EL (cell line): Measurements from ENCODE around the gene ZDHHC11.
A peak's percentile ranks its signal among the peaks of the same experiment; 100 is the strongest.

Experiments used
- DNase-seq: peaks from one replicate; pipeline ENCODE4 v3.0.0-alpha.2; 2016

Gene ZDHHC11, protein sequence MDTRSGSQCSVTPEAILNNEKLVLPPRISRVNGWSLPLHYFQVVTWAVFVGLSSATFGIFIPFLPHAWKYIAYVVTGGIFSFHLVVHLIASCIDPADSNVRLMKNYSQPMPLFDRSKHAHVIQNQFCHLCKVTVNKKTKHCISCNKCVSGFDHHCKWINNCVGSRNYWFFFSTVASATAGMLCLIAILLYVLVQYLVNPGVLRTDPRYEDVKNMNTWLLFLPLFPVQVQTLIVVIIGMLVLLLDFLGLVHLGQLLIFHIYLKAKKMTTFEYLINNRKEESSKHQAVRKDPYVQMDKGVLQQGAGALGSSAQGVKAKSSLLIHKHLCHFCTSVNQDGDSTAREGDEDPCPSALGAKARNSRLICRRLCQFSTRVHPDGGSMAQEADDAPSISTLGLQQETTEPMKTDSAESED

DNA sequence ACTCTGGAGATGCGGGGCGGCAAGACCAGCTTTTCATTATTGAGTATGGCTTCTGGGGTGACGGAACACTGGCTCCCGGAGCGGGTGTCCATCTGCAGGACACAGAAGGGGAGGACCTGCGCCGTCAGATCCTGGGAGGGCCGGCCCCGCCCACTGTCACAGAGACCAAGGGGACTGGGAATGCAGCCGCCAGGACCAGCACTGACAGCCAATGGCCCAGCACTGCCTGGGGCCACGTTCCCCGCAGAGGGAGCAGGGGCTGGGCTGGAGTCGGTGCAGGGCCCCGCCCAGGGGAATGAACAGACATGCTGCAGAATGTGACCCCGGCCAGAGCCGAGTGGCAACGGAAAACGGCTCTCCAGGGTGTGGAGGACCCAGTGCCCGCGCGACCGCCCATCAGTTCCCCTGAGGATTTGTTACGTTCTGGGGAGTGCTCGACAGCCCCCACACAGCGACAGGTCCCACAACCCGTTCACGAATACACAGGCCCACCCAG is at the start of gene ZDHHC11:
Gene ZDHHC11, minus strand, starts transcription at position 476 of the 496 bp plus-strand sequence. Its CDS starts 384 bp downstream, at position 92.
- DNase-seq, result no peak

DNA sequence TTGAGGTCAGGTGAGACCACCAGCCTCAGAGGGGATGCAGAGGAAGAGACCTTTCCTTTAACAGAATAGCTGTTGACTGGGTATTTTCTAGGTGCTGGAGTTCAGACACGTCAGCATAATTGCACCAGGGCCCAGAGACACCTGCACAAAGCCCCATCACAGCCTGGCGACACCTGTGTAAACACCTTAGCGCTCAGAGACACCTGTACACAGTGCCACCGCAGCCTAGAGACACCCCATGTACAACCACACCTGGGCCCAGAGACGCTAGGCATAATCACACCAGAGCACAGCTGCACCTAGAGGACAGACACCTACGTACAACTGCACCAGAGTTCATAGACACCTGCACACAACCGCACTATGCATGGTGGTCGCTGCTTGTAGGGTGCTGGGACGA is 42.9 kb upstream of the ZDHHC11 start:
- no peak for DNase-seq

DNA sequence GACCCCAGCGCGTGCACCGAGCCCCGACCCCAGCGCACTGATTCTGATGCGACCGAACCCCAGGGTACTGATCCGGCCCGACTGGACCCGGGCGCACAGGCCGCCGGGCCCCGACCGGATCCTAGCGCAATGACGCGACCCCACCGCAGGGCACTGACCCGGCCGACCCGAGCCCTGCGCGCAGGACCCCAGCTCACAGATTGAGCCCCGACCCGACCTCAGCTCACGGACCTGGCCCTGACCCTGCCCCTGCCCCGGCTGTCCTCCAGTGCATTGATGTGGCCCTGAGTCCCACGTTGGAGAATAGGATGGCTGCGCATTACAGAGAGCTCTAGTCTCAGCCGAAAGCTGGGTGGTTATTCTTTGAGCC is 42.3 kb upstream of the ZDHHC11 start:
- DNase-seq, result no peak

DNA sequence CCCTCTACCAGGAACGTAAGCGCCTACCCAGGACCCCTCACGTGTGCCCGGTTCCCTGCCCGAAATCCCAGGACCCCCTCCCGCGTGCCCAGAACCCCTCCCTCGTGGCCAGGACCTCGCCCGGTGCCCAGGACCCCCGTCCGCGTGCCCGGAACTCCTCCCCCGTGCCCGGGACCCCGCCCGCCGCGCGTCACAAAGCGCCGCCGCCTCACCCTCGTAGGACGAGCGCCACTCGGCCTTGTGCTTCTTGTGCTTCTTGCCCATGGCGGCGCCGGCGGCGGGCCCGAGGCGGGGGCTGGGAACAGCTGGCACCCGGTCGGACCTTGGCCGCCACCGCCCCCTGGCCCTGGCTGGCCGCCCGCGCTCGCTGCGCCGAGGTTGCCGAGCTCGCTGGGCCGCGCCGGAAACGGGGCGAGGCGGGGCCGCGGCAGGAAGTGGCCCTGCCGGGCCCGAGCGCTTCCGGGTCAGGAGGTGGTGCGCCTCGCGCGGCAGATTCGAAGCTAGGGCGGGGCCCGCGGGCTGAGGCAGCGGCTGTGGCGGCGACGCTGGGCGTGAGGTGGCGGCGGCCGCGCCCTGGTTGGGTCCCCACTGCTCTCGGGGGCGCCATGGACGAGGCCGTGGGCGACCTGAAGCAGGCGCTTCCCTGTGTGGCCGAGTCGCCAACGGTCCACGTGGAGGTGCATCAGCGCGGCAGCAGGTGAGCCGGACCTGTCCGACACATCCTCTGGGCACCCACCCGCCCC is 41.8 kb upstream of the ZDHHC11 start, which contains the start of the genes BRD9 and TRIP13:
Gene BRD9, minus strand, starts transcription at position 408 of the 743 bp plus-strand sequence. Its CDS starts 144 bp downstream, at position 264.
Gene TRIP13, plus strand, starts transcription at position 491 of the 743 bp plus-strand sequence. Its CDS starts 115 bp downstream, at position 606.
- DNase-seq, result peak; percentile 84

DNA sequence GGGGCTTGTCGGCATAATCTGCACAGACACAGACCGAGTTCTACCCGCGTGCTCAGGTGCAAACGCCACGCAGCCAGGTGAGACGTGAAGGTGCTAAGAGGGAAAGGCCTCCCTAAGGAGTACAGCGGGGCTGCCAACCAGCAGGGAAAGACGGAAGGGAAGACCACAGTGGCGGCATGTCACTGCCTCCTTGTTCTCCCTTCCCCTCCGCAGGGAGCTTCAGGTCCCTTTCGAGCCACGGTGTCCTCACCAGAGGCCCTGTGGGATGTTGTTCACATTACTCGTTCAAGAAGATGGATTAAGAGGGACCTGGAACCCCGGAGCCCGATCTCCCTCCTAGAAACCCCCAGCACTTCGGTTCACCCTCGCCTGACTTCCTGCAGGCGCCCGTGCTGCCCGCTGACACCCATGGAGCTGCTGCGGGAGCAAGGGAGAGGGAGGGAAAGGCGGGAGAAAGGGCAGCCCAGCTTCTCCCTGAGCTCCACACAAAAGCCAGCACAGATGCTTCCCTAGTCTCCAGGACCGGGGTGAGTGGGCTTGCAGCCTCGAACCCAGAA is 41.1 kb upstream of the ZDHHC11 start:
- DNase-seq, result peak; percentile 36

DNA sequence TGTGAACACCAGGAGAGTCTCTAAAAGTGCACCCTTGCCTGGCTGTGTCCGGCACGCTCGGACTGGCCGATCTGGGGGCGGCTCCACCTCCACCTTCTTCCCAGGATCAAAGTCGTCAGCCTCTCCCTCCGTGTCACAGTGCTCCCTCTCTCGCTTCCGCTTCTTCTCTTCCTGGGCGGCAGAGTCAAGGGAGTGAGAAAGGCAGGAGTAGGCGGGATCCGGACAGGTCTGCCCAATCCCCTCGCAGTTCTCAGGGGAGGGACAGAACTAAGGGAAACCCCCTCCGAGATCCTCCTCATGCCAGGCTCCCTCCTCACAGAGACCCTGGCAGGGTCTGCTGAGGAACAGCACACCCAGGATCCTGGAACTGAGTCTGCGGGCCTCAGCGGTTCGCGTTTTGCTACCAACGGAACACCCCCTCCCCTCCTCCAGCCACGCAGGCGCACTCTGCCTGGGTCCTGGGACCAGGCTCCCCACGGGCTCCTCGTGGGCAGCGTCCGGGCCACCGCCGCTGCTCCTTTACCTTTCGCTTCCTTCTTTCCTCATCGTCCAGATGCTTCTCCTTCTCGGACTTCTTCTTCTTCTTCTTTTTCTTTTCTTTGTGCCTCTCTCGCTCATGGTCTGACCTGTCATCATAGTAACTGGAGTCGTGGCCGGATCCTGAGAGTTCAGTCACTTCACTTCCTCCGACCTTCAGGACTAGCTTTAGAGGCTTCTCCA is 40.5 kb upstream of the ZDHHC11 start:
- DNase-seq, result no peak

DNA sequence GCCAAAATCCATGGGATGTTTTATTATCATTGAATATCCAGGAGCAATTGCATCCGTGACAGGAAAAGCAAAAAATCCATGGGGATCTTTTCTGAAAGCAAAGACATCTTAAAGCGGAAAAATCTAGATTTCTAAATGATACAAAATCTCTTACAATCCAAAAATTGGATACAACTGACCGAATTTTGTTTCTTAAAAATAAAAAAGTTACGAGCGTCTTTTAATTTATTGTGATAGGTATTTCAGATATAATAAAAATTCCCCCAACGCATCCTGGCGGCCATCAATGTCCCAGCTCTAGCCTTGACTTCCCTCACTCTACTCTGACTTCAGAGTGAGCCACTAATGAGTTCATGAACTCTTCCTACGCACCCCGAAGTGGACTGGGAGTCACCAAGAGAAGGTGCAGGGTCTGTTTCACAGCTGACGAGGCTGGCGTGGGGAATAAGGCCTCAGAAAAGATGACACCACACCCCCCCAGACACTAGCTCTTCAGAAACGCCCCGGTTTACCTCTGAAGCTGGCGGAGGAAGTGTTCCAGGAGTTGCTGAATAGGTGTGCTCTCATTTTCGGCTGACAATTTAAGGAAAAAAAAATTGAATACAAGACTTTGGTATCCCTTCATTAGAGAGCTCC is 38.4 kb upstream of the ZDHHC11 start:
- no peak for DNase-seq

DNA sequence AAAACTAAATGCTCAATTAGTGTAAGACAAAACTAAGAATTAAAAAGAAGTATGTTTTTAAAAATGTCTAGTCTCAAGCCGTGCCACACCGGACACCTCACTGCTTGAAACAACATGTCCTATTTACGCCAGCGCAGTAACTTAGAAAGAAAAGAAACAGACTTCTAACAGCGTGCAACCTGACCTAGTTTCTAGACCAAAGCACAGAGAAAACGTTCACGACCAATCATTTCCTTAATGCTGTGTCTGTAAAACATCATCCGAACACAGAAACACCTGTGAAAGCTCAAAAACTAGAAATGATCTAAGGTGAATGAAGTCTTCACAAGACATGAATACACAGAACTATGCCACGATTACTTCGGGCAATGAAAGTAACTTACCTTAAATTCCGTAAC is 37.9 kb upstream of the ZDHHC11 start:
- DNase-seq, result no peak

DNA sequence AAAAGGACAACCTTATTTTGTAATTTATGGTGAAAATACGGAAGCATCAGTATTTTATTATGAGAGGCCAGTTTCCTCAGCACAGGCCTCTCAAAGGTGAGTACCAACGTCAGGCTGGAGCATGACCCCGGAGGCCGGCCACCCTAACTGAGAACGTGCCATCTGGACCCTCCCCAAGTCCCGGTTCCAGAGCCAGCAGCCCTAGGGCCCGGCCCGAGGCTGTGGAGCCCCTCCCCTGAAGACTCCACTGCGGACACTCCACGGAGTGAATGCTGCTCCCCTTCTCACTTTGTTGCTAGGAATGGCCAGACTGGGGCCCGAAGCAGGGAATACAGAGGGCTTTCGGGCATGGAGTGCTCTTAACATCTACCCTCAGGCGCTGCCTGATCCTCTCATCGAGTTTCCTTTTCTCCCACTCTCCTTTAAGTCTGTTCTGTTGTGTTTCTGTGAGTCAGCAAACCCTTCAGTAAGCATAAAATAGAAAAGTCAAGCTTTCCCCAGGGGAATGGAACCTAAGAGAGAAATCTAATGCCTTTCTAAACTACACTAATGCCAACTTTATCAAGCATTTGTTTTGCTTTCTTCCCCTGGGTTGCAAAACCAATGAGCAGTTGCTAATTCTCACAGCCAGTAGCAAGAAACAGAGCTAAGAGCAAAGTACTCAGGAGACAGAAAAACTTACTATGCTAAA is 37.3 kb upstream of the ZDHHC11 start:
- DNase-seq, result no peak

DNA sequence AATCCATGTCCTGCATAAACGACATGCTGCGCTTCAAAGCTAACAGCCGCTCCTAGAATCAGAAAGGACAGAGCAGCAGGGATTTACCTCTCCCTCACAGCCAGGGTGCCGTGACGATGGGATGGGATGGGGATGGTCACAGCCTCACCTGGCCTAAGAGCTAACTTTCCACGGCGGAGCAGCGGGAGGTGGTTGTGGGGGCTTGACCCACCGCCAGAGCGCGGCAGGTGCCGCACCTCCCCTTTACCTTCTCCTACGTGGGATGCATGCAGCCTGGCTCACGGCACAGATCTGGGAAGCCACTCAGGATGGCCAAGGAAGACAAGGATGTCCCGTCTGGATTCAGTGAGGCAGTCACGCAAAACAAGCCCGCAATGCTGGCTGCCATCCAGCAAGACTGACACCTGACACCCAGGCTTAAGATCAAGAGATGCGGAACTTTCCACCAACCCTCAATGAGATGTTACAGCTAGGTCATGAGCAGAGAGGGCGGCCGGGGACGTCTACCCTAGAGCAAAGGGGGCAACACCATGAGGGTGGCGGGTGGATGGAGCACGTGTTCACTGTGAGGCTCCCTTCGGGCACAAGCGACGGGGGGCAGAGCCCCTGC is 36.0 kb upstream of the ZDHHC11 start:
- no peak for DNase-seq

DNA sequence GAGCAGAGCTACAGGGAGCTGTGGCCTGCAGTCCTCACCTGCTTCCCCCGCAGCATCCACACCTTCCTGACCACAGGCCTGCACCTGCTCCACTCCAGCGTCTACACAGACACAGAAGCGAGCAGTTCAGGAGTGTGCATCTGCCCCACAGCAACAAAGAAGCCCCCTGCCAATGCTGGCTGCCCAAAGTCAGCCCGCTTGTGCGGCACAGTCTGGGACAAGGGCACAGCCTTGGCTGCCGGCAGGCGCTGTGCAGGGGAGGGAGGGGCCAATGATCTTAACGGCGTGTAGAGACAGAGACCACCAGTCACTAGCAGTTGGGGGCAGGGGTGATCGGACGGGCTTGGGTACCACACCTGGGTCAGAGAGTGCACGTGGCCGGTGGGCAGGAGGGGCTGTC is 35.2 kb upstream of the ZDHHC11 start:
- no peak for DNase-seq

DNA sequence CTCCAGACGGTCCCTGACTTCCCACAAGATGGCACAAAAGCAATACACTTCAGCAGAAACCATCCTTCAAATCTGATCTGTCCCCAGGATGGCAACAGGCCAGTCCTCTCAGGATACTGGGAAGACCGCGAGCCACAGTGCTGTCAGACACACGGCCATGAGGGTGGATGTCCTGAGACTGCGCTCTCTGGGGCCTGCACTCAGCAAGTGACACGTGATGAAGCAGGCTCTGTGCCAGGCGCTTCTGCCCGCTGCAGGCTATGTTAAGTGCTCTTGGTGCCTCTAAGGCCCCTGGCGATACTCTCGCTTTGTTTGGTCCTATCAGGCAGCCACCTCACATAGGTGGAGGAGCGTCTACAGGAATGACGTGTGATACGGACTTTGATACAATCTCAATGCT is 34.7 kb upstream of the ZDHHC11 start:
- DNase-seq, result no peak

DNA sequence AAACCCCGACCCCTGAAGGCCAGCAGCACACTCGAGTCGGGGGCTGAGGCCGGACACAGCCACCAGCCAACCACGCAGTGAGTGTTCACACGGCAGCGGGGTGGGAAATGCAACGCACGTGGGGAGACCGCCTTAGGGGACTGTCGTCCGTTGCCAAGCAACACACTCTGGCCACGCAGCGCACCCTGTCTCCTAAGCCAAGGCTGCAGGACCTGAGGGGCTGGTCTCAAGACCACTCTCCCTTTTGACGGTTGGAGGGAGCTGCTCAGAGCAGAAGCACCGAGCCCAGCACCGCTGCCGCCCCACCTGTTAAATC is 34.3 kb upstream of the ZDHHC11 start:
- no peak for DNase-seq

DNA sequence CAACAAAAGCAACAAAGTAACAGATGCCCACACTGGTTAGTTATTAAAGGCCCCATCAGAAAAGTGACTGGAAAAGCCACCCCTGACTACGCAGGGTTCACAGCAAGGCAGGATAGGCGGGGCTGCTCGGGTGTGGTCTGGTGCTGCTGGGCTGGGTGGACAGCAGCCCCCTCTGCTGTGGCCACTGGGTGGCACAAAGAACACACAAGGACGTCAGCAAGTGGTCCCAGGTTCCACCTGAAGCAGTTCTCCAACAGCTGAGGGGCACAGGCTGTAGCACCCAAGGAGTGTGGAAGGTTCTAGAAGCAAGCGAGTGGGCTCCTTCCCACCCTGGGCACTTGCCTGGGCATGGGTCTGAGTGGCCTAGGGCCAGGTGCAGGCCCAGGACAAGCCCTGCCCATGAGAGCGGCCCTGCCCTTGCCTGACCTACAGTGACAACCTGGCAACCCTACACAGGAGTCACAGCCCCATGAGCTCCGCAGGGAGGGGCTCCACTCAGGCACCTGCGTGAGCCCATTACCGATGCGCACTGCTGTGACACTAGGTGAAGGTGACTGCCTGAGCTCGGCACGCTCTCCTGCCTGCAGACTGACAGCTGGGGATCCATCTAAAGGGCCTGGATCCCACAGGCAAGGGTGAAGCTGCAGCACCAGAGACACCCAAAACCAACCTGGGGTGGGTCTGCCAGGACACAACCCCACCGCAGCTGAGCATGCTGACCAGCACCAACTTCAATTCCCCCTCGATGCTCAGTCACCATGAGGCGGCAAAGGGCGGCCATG is 33.8 kb upstream of the ZDHHC11 start:
- DNase-seq, result no peak

DNA sequence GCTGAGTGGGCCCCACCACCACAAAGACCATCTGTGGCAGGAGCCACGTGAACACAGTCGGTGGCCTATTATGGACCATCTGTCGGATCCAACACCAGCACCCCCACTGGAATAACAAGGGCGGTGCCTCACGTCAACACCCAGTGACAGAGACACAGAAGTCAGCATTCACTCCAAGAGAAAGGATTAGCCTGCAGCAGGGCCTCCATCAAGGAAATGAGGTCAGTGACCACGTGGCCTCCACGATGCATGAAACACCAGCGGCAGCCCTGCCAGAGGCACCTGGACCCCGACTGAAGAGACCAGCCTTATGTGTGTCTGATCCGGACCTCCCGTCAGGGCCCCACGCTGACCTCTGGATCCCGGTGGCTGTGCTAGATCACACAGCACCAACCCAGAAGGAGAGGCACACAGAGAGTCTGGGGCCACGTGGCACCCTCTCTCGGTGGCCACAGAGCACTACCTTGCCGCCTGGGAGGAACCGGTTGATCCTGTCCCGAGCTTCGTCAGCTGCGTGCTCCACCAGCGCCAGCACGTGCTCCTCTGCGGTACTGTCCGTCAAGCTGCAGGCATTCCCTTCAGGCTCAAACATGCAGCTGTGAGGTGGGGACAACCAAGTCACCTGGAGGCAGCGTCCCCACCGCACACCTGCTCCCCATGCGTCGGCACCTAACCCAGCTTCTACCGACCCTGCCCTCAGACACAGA is 32.8 kb upstream of the ZDHHC11 start:
- no peak for DNase-seq

DNA sequence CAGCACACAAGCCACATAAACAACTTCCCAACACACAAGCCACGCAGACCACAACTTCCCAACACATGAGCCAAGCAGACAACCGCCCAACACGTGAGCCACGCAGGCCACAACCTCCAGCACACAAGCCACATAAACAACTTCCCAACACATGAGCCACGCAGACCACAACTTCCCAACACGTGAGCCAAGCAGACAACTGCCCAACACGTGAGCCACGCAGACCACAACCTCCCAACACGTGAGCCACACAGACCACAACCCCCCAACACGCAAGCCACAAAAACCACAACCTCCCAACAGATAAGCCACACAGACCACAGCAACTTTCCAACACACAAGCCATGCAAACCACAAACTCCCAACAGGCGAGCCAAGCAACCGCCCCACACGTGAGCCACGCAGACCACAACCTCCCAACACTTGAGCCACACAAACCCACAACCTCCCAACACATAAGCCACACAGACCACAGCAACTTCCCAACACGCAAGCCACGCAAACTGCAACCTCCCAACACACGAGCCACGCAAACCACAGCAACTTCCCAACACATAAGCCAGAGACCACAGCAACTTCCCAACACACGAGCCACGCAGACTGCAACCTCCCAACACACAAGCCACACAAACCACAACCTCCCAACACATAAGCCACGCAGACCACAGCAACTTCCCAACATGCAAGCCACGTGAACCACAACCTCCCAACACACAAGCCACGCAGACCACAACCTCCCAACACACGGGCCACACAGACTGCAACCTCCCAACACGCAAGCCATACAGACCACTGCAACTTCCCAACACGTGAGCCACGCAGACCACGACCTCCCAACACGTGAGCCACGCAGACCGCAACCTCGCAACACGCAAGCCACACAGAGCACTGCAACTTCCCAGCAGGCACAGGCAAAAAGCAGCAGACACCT is 31.7 kb upstream of the ZDHHC11 start:
- DNase-seq, result no peak

DNA sequence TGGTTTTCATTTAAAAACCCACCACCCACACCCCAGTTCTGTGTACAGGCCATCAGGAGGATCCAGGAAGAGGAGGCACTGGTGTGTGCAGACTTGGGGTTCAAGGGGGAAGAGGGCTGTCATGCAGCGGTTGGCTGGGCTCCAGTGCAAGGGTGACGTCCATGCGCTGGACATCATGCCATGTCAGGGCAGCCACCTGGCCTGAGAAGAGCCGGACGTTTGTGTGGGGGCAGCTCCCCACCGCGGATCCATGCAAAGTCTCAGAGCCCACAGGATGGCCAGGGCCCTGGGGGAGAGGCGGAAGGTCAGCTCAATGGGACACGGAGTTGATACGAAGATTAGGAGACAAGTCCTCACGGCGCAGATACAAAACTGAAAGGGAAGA is 30.8 kb upstream of the ZDHHC11 start:
- no peak for DNase-seq

DNA sequence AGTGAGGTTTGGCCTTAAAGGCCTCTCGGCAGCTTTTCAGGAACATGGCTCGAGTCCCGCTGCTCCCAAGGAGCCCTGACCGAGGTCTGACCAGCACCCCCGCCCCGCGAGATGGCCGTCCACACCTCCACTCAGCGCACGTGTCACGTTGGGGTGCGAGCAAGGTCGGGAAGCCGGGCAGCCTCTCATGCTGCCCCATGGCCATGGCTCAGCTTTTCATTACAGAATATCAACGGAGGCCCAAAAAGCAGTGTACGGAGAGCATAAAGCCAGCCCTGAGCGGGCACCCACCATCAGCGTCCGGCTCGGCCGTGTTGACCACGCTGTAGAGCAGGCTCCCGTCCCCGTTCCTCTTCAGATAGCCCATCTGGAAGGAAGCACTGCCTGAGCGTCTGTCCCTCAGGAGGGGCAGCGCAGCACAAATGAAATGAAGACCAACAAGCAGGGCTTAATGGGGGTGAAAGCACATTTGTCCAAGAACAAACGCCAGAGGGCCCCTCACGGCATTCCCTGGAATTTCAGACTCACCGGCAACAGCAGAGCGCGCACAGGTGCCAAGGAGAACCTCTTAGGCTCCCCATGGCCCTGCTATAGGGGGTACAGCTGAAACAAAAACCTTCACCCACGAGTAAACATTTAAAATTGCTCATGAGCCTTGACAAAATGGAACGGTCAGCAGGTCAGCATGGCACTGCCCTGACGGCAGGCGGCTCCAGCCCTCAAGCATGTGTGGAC is 30.2 kb upstream of the ZDHHC11 start:
- DNase-seq, result no peak
